Measurements from ENCODE around the gene MRPS12. TPM values are rescaled to one million over a fixed set of nuclear protein-coding genes. Genes with fewer than 3 reads are reported as not detected.
"Not testable (repeated sequence)": the region's sequence is repeated elsewhere in the genome, so short reads cannot be mapped to it uniquely, and the experiment has no call there.

Gene MRPS12
- total RNA-seq, 1 donor, result 9.9 TPM

DNA sequence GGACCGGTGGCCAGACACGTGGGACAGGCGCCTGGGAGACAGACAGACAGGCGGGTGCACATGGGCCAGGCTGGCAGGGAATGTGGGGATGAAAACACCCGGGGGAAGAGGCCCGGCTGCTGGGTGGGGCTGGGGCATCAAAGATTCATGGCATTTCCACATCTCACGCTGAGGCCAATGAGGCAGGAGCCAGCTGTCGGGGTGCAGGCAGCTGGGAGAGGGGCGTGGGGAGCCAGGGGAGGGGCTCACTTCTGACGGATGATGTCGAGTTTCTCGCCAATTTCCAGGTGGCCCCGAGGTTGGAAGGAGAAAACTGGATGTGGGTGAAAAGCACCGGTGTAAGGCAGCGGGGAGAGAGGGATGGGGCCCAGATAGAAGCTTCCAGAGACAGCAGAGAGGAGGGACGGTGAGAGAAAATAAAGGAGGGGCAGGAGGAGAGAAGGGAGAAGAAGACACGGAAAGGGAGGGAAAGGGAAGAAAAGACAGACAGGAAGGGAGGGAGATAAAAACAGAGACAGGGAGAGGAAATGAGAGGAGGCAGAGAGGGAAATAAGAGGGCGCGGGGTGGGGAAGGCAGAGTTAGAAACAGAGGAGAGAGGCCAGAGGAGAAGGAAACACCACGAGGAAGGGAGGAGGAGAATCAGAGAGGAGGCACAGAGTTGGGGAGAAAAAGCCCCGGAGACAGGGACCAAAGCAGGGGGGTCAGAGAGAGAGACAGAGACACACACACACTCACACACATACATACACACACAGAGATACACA is 10.7 kb upstream of the MRPS12 start:
- Histone ChIP-seq H3K4me3 (ENCODE audit: low read length) (no peak overlapping the region), H3K27me3 (ENCODE audit: insufficient read depth, low read length) (no peaks in the 10 kb centered on the region)

DNA sequence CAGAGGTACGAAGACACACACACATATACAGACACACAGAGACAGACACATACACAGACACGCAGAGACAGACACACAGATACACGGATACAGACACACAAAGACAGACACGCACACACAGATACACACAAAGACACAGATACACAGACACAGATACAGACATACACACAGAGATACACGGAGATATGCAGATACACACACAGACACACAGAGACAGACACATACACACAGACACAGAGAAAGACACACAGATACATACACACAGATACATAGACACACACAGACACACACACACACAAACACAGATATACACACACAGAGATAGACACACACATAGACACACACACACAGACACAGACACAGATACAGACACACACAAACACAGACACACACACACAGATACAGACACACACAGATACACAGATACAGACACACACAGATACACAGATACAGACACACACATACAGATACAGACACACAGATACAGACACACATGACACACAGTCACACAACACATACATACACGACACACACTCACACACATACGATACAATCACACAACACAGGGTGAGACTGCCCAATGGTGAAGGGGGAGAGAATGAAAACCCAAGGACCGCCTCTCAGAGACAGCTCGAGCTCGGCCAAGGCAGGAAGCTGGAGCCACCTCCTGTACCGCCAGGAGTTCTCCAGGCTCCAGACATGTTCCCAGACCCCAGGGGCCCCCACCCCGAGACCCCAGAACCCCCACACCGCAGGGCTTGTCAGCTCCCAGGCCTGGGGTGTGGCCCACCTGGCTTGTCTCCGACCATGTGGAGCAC is 9.9 kb upstream of the MRPS12 start:
- Histone ChIP-seq H3K9me3 (ENCODE audit: low read depth, low read length) (no peaks in the 10 kb centered on the region), H3K4me3 (ENCODE audit: low read length) (no peak overlapping the region), H3K27me3 (ENCODE audit: insufficient read depth, low read length) (no peaks in the 10 kb centered on the region), H3K4me1 (ENCODE audit: insufficient read depth, low read length) (peaks cover 9% of the 10 kb centered on the region)

More for the DNA sequence above, 10.7 kb upstream of the MRPS12 start:
- H3K9me3 ChIP-seq (ENCODE audit: low read depth, low read length), result no peaks in the 10 kb centered on the region
- peaks cover 5% of the 10 kb centered on the region for H3K4me1 ChIP-seq (ENCODE audit: insufficient read depth, low read length)

DNA sequence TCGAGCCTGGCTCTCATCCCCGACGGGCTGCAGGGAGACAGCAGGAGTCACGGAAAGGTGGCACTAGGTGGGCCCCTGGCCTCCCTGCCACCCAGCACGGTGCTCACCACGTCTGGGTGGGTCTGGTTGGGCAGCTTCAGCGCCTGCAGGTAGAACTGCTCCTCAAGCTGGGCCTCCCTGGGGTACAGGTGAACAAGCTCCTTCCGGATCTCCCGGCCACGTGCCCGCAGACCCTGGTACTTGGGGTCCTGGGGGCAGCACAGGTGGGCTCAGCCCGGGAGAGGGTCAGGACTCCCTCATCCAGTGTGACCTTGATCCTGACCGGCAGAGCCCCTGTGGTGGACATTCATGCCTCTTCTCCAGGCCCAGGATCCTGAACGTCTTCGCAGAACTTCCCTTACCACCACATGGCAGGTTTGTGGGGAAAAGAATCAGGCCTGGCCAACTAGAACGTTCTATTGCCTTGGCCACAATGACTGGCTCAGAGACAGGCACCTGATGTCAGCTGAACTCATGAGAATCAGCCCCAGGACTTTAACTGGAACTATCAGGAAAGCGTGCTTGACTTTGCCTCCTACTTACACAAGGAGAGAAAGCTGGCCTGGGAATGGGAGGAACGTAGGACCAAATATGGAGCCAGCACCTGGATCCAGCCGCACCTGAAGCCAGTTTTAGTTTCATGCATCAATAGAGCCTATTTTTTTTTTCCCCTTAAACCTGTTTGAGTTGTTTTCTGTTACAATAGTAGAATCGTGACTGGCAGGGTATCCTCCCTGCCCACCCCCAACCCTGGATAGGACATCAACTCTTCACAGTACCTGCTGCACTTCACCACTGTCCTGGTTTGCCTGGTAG is 9.1 kb upstream of the MRPS12 start:
- H3K27me3 ChIP-seq (ENCODE audit: insufficient read depth, low read length), result no peaks in the 10 kb centered on the region
- H3K4me3 ChIP-seq (ENCODE audit: low read length), result no peak overlapping the region
- H3K9me3 ChIP-seq (ENCODE audit: low read depth, low read length), result no peaks in the 10 kb centered on the region
- peaks cover 9% of the 10 kb centered on the region for H3K4me1 ChIP-seq (ENCODE audit: insufficient read depth, low read length)

DNA sequence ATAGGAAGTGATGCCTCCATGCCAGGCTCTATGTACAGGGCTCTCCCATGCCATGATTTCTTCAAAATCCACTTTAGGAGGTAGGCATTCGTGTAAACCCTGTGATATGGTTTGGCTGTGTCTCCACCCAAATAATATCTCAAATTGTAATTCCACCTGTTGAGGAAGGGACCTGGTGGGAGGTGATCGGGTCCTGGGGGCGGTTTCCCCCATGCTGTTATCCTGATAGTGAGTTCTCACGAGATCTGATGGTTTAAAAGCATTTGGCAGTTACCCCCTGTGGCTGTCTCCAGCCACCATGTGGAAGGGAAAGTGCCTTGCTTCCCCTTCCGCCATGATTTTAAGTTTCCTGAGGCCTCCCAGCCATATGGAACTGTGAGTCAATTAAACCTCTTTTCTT is 8.3 kb upstream of the MRPS12 start:
- H3K9me3 ChIP-seq (ENCODE audit: low read depth, low read length), result no peaks in the 10 kb centered on the region
- no peaks in the 10 kb centered on the region for H3K27me3 ChIP-seq (ENCODE audit: insufficient read depth, low read length)
- no peak overlapping the region for H3K4me3 ChIP-seq (ENCODE audit: low read length)
- peaks cover 9% of the 10 kb centered on the region for H3K4me1 ChIP-seq (ENCODE audit: insufficient read depth, low read length)

GRCh38 chr19:38924388-38924787 is 6.4 kb upstream of the MRPS12 start:
- Histone ChIP-seq H3K27me3 (ENCODE audit: insufficient read depth, low read length) (no peaks in the 10 kb centered on the region), H3K9me3 (ENCODE audit: low read depth, low read length) (no peaks in the 10 kb centered on the region), H3K4me1 (ENCODE audit: insufficient read depth, low read length) (peaks cover 22% of the 10 kb centered on the region), H3K4me3 (ENCODE audit: low read length) (no peak overlapping the region)

GRCh38 chr19:38928391-38929001 is 2.2 kb upstream of the MRPS12 start:
- Histone ChIP-seq H3K27me3 (ENCODE audit: insufficient read depth, low read length) (no peaks in the 10 kb centered on the region), H3K4me3 (ENCODE audit: low read length) (no peak overlapping the region), H3K9me3 (ENCODE audit: low read depth, low read length) (no peaks in the 10 kb centered on the region), H3K4me1 (ENCODE audit: insufficient read depth, low read length) (peaks cover 47% of the 10 kb centered on the region)

DNA sequence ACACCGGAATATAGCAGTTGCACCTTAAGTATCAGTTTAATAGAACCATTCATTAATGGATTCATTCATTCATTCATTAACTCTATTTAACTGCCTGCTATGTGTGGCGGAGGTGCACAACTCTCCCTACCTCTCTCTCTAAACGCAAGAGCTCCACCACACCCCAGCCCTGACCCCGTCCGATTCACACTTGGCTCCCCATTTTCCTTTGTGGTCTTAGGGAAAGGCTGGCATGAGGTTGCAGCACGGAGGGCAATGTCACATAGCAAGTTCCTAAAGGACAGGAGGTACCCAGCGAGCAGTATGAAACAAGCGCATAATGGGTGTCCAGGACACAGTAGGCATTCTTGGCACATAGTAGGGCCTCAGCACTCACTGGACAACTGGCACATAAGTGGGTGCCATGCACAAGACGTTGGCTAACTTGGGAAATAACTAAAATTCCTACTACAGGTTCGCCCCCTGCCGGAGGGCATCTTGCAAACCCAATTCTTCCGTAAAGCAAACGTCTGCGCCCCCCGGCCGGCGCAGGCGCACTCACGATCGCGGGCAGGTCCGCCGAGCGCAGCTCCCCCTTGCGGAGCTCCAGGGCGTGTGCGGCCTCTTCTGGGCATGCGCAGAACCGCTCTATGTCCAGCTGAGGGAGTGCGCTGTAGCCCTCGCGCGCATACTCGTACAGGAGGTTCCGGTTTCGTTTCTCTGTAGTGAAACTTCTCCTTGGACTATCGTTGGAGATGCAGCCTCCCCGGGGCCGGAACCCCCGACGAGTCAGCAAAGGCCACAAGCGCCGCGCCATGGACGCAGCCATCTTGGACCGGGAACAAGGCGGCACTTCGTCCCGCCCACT is 592 bp upstream of the MRPS12 start, which contains the start of gene SARS2:
TSS of gene SARS2 (minus strand) at position 835 of the 847 bp plus-strand sequence. CDS start at position 808, 27 bp downstream.
- Histone ChIP-seq H3K9me3 (ENCODE audit: low read depth, low read length) (no peaks in the 10 kb centered on the region), H3K4me1 (ENCODE audit: insufficient read depth, low read length) (peaks cover 40% of the 10 kb centered on the region), H3K27me3 (ENCODE audit: insufficient read depth, low read length) (no peaks in the 10 kb centered on the region), H3K4me3 (ENCODE audit: low read length) (peak within 1 kb of the TSS; percentile 73)

GRCh38 chr19:38931521-38931793 is 713 bp downstream of the MRPS12 start:
- Histone ChIP-seq H3K4me3 (ENCODE audit: low read length) (peak overlapping the region; percentile 73), H3K4me1 (ENCODE audit: insufficient read depth, low read length) (peaks cover 38% of the 10 kb centered on the region), H3K9me3 (ENCODE audit: low read depth, low read length) (no peaks in the 10 kb centered on the region), H3K27me3 (ENCODE audit: insufficient read depth, low read length) (no peaks in the 10 kb centered on the region)

DNA sequence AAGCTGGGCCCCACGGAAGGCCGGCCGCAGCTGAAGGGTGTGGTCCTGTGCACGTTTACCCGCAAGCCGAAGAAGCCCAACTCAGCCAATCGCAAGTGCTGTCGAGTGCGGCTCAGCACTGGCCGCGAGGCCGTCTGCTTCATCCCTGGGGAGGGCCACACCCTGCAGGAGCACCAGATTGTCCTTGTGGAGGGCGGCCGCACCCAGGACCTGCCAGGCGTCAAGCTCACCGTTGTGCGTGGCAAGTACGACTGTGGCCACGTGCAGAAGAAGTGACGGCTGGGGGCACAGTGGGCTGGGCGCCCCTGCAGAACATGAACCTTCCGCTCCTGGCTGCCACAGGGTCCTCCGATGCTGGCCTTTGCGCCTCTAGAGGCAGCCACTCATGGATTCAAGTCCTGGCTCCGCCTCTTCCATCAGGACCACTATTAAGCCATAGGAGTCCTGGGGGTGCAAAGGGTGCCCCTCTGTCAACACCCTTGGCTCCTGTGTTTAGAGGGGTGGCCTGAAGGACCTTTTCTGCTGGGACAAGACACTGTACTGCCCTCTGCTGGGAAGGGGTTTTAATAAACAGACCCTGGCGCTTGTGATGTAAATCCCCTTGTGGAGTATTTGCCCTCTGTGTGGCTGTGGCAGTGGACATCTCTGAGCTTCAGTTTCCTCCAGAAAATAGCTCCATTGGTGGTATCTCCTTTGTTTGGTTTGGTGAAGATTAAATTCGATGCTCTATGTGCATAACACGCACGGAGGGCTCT is 1.9 kb downstream of the MRPS12 start:
- H3K4me3 ChIP-seq (ENCODE audit: low read length), result no peak overlapping the region
- H3K27me3 ChIP-seq (ENCODE audit: insufficient read depth, low read length), result no peaks in the 10 kb centered on the region
- no peaks in the 10 kb centered on the region for H3K9me3 ChIP-seq (ENCODE audit: low read depth, low read length)
- peaks cover 37% of the 10 kb centered on the region for H3K4me1 ChIP-seq (ENCODE audit: insufficient read depth, low read length)

- Histone ChIP-seq H3K27me3 (ENCODE audit: insufficient read depth, low read length) (no peaks in the 10 kb centered on the region), H3K4me1 (ENCODE audit: insufficient read depth, low read length) (peaks cover 31% of the 10 kb centered on the region), H3K9me3 (ENCODE audit: low read depth, low read length) (no peaks in the 10 kb centered on the region), H3K4me3 (ENCODE audit: low read length) (no peak overlapping the region)
Observed at GRCh38 chr19:38933544-38933943, 2.8 kb downstream of the MRPS12 start.

GRCh38 chr19:38939957-38940356 is 9.2 kb downstream of the MRPS12 start:
- no peaks in the 10 kb centered on the region for H3K4me1 ChIP-seq (ENCODE audit: insufficient read depth, low read length)
- no peak overlapping the region for H3K4me3 ChIP-seq (ENCODE audit: low read length)
- no peaks in the 10 kb centered on the region for H3K27me3 ChIP-seq (ENCODE audit: insufficient read depth, low read length)
- no peaks in the 10 kb centered on the region for H3K9me3 ChIP-seq (ENCODE audit: low read depth, low read length)

DNA sequence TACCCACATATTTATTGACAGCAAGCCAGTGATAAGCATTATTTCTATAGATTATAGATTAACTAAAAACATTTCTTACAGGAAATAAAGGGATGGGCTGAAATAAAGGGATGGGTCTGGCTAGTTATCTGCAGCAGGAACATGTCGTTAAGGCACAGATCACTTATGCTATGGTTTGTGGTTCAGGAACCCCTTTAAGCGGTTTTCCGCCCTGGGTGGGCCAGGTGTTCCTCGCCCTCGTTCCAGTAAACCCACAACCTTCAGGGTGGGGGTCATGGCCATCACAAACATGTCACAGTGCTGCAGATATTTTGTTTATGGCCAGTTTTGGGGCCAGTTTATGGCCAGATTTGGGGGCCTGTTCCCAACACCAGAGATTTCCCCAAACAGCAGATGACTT is 10.7 kb downstream of the MRPS12 start:
- H3K9me3 ChIP-seq (ENCODE audit: low read depth, low read length); H3K4me3 ChIP-seq (ENCODE audit: low read length); H3K27me3 ChIP-seq (ENCODE audit: insufficient read depth, low read length); H3K4me1 ChIP-seq (ENCODE audit: insufficient read depth, low read length): not testable (repeated sequence)

GRCh38 chr19:38941979-38942378 is 11.2 kb downstream of the MRPS12 start:
- Histone ChIP-seq H3K9me3 (ENCODE audit: low read depth, low read length) (no peaks in the 10 kb centered on the region), H3K4me1 (ENCODE audit: insufficient read depth, low read length) (no peaks in the 10 kb centered on the region), H3K4me3 (ENCODE audit: low read length) (no peak overlapping the region), H3K27me3 (ENCODE audit: insufficient read depth, low read length) (no peaks in the 10 kb centered on the region)
